Measurements from ENCODE around the gene CDKAL1. TPM values are rescaled to one million over a fixed set of nuclear protein-coding genes. Genes with fewer than 3 reads are reported as not detected.

Gene CDKAL1
- total RNA-seq, 1 donor from 2014 or later = 24.8 TPM

GRCh38 chr6:20684474-20684873 is 150.2 kb downstream of the CDKAL1 start:
- peaks cover 16% of the 10 kb centered on the region for H3K4me1 Mint-ChIP-seq (ENCODE audit: low read depth, unreplicated experiment)
- H3K36me3 Mint-ChIP-seq (ENCODE audit: unreplicated experiment) = no peaks in the 10 kb centered on the region
- H3K27ac Mint-ChIP-seq (ENCODE audit: unreplicated experiment) = no peak overlapping the region
- H3K4me3 Mint-ChIP-seq (ENCODE audit: unreplicated experiment) = no peak overlapping the region
- no peak for DNase-seq
- peaks cover 3% of the 10 kb centered on the region for H3K27me3 Mint-ChIP-seq (ENCODE audit: unreplicated experiment)
- TF ChIP-seq, protein P1, sequence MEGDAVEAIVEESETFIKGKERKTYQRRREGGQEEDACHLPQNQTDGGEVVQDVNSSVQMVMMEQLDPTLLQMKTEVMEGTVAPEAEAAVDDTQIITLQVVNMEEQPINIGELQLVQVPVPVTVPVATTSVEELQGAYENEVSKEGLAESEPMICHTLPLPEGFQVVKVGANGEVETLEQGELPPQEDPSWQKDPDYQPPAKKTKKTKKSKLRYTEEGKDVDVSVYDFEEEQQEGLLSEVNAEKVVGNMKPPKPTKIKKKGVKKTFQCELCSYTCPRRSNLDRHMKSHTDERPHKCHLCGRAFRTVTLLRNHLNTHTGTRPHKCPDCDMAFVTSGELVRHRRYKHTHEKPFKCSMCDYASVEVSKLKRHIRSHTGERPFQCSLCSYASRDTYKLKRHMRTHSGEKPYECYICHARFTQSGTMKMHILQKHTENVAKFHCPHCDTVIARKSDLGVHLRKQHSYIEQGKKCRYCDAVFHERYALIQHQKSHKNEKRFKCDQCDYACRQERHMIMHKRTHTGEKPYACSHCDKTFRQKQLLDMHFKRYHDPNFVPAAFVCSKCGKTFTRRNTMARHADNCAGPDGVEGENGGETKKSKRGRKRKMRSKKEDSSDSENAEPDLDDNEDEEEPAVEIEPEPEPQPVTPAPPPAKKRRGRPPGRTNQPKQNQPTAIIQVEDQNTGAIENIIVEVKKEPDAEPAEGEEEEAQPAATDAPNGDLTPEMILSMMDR (IDR thresholded peaks at IDR 0.05; ENCODE audit: partially characterized antibody, unreplicated experiment) = no peak
- peaks cover 3% of the 10 kb centered on the region for H3K9me3 Mint-ChIP-seq (ENCODE audit: unreplicated experiment)

DNA sequence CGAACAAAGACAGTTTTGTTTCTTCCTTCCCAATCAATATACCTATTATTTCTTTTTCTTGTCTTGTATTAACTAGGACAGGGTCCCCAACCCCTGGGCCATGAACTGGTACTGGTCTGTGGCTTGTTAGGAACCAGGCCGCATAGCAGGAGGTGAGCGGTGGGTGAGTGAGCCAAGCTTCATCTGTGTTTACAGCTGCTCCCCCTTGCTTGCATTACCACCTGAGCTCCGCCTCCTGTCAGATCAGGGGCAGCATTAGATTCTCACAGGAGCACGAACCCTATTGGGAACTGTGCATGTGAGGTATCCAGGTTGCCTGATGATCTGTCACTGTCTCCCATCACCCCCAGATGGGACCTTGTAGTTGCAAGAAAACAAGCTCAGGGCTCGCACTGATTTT is 151.9 kb downstream of the CDKAL1 start:
- H3K27me3 Mint-ChIP-seq (ENCODE audit: unreplicated experiment) = peaks cover 5% of the 10 kb centered on the region
- peaks cover 26% of the 10 kb centered on the region for H3K4me1 Mint-ChIP-seq (ENCODE audit: low read depth, unreplicated experiment)
- H3K36me3 Mint-ChIP-seq (ENCODE audit: unreplicated experiment) = no peaks in the 10 kb centered on the region
- no peak overlapping the region for H3K4me3 Mint-ChIP-seq (ENCODE audit: unreplicated experiment)
- TF ChIP-seq, protein P1 (IDR thresholded peaks at IDR 0.05; ENCODE audit: partially characterized antibody, unreplicated experiment) = no peak
- H3K27ac Mint-ChIP-seq (ENCODE audit: unreplicated experiment) = peak overlapping the region; percentile 90
- peaks cover 7% of the 10 kb centered on the region for H3K9me3 Mint-ChIP-seq (ENCODE audit: unreplicated experiment)
- DNase-seq = peak; percentile 67

GRCh38 chr6:20687494-20687893 is 153.2 kb downstream of the CDKAL1 start:
- no peak for DNase-seq
- Mint-ChIP-seq H3K27me3 (ENCODE audit: unreplicated experiment) (peaks cover 6% of the 10 kb centered on the region), H3K27ac (ENCODE audit: unreplicated experiment) (peak overlapping the region; percentile 87), H3K4me1 (ENCODE audit: low read depth, unreplicated experiment) (peaks cover 36% of the 10 kb centered on the region), H3K36me3 (ENCODE audit: unreplicated experiment) (no peaks in the 10 kb centered on the region), H3K9me3 (ENCODE audit: unreplicated experiment) (peaks cover 8% of the 10 kb centered on the region), H3K4me3 (ENCODE audit: unreplicated experiment) (peak overlapping the region; percentile 56)
- TF ChIP-seq, protein P1 (IDR thresholded peaks at IDR 0.05; ENCODE audit: partially characterized antibody, unreplicated experiment) = no peak

- peaks cover 8% of the 10 kb centered on the region for H3K9me3 Mint-ChIP-seq (ENCODE audit: unreplicated experiment)
- peak overlapping the region; percentile 56 for H3K4me3 Mint-ChIP-seq (ENCODE audit: unreplicated experiment)
- TF ChIP-seq, protein P1 (IDR thresholded peaks at IDR 0.05; ENCODE audit: partially characterized antibody, unreplicated experiment) = no peak
Observed at GRCh38 chr6:20688710-20689500, 154.6 kb downstream of the CDKAL1 start.

GRCh38 chr6:20691185-20691584 is 156.9 kb downstream of the CDKAL1 start:
- H3K4me3 Mint-ChIP-seq (ENCODE audit: unreplicated experiment) = peak overlapping the region; percentile 70
- H3K4me1 Mint-ChIP-seq (ENCODE audit: low read depth, unreplicated experiment) = peaks cover 50% of the 10 kb centered on the region
- H3K27me3 Mint-ChIP-seq (ENCODE audit: unreplicated experiment) = peaks cover 4% of the 10 kb centered on the region
- peak; percentile 56 for DNase-seq
- peaks cover 9% of the 10 kb centered on the region for H3K9me3 Mint-ChIP-seq (ENCODE audit: unreplicated experiment)
- H3K36me3 Mint-ChIP-seq (ENCODE audit: unreplicated experiment) = no peaks in the 10 kb centered on the region
- H3K27ac Mint-ChIP-seq (ENCODE audit: unreplicated experiment) = peak overlapping the region; percentile 97
- TF ChIP-seq, protein P1 (IDR thresholded peaks at IDR 0.05; ENCODE audit: partially characterized antibody, unreplicated experiment) = no peak

More at GRCh38 chr6:20688710-20689500, 154.6 kb downstream of the CDKAL1 start:
- no peaks in the 10 kb centered on the region for H3K36me3 Mint-ChIP-seq (ENCODE audit: unreplicated experiment)
- H3K27me3 Mint-ChIP-seq (ENCODE audit: unreplicated experiment) = peaks cover 6% of the 10 kb centered on the region
- DNase-seq = no peak
- H3K27ac Mint-ChIP-seq (ENCODE audit: unreplicated experiment) = peak overlapping the region; percentile 87
- peaks cover 39% of the 10 kb centered on the region for H3K4me1 Mint-ChIP-seq (ENCODE audit: low read depth, unreplicated experiment)

All from glutamatergic neuron (in vitro differentiated cells).